GM12878 (cell line): ENCODE results near the gene ARHGAP19. TPM values are rescaled to one million over a fixed set of nuclear protein-coding genes. Genes with fewer than 3 reads are reported as not detected.
A peak's percentile ranks its signal among the peaks of the same experiment; 100 is the strongest.

Experiments used
- ATAC-seq: fragments of 200-7000 bp; cut with Tn5 transposase; 3 replicates; pipeline ENCODE4 v1.9.1; 2020; ENCODE audit warnings: mild to moderate bottlenecking, moderate library complexity
- BruUV-seq: library from RNA; stranded (reverse); fragments of 400-500 nt; replicated peaks from 2 replicates; lab custom pipeline; 2021; lab: Mats Ljungman, UMichigan
- CTCF ChIA-PET: fragments of 300-600 bp; sonication (Branson Sonifier 250); formaldehyde crosslinking; extraction: SDS; loops from one replicate; lab custom pipeline; 2021; ENCODE audit warnings: inconsistent platforms; lab: Yijun Ruan, JAX
- POLR2A ChIA-PET: fragments of 350-600 bp; formaldehyde crosslinking; extraction: SDS; loops from one replicate; lab custom pipeline; 2021; ENCODE audit warnings: inconsistent platforms; lab: Charles Lee
- RAD21 ChIA-PET: fragments of 300-600 bp; sonication (Branson Sonifier 250); formaldehyde crosslinking; loops from one replicate; lab custom pipeline; 2023; ENCODE audit warnings: antibody characterized with exemption; ENCODE audit not compliant: unreplicated experiment; lab: Charles Lee
- SMC1A ChIA-PET: fragments of 300-600 bp; sonication (Branson Sonifier 250); formaldehyde crosslinking; loops from one replicate; lab custom pipeline; 2023; ENCODE audit not compliant: unreplicated experiment, uncharacterized antibody; lab: Charles Lee
- DNase-seq: peaks from one replicate; pipeline ENCODE4 v3.0.0-alpha.2; 2011; ENCODE audit warnings: low read depth, low spot score
- FAIRE-seq: peaks from 3 replicates; lab custom pipeline; 2011; peaks lifted over from hg19 to GRCh38; lab: Jason Lieb, UNC
- H2AFZ ChIP-seq: 2 replicates; pipeline ENCODE4 v1.6.0; 2011; ENCODE audit warnings: low read depth, low read length, control low read depth; ENCODE audit not compliant: control insufficient read depth
- H3K27ac ChIP-seq: 2 replicates; pipeline ENCODE4 v1.5.1; 2011; ENCODE audit warnings: control low read depth; ENCODE audit not compliant: control insufficient read depth, insufficient read depth
- H3K27me3 ChIP-seq, 2 experiments: replicated peaks in 1 of 2; 2 replicates each; pipeline versions ENCODE4 v1.6.0 to v1.6.1; 2011; ENCODE audit warnings: low read length in 1 of 2; ENCODE audit not compliant: control insufficient read depth in 2 of 2, insufficient read depth in 2 of 2
- H3K36me3 ChIP-seq, 2 experiments: 2 replicates each; pipeline ENCODE4 v1.5.1; 2011; ENCODE audit warnings: low read length in 1 of 2; ENCODE audit not compliant: control insufficient read depth in 2 of 2, insufficient read depth in 2 of 2
- H3K4me1 ChIP-seq: 2 replicates; pipeline ENCODE4 v1.6.1; 2011; ENCODE audit warnings: mild to moderate bottlenecking, low read length, moderate library complexity, mixed read lengths; ENCODE audit not compliant: control insufficient read depth, insufficient read depth
- H3K4me2 ChIP-seq: 2 replicates; pipeline ENCODE4 v1.6.0; 2011; ENCODE audit warnings: control low read depth; ENCODE audit not compliant: control insufficient read depth, insufficient read depth
- H3K4me3 ChIP-seq: fragments of 200-600 bp; sonication (generic); 2 replicates; pipeline ENCODE4 v1.5.1; 2016
- H3K79me2 ChIP-seq: 2 replicates; pipeline ENCODE4 v1.6.0; 2011; ENCODE audit warnings: low read length; ENCODE audit not compliant: control insufficient read depth, insufficient read depth
- H3K9ac ChIP-seq: 2 replicates; pipeline ENCODE4 v1.8.0; 2011; ENCODE audit warnings: low read length, control low read depth, mixed read lengths; ENCODE audit not compliant: control insufficient read depth, insufficient read depth
- H3K9me3 ChIP-seq: replicated peaks from 3 replicates; pipeline ENCODE4 v1.5.1; 2011; ENCODE audit warnings: mild to moderate bottlenecking, low read length; ENCODE audit not compliant: control insufficient read depth, insufficient read depth
- H4K20me1 ChIP-seq: 2 replicates; pipeline ENCODE4 v1.6.0; 2011; ENCODE audit not compliant: control insufficient read depth, insufficient read depth
- BRCA1 ChIP-seq: IDR thresholded peaks from 2 replicates; pipeline ENCODE4 v1.6.1; 2011; ENCODE audit warnings: low read depth, low read length, improper control_type of control experiment
- GABPA ChIP-seq: IDR thresholded peaks from 2 replicates; pipeline ENCODE4 v1.6.1; 2014; ENCODE audit warnings: antibody characterized with exemption, low read depth, mild to moderate bottlenecking, inconsistent platforms
- MEF2A ChIP-seq: IDR thresholded peaks from 2 replicates; pipeline ENCODE4 v1.6.1; 2011; ENCODE audit warnings: low read depth, mild to moderate bottlenecking, low read length, moderate library complexity; ENCODE audit not compliant: insufficient read depth
- NKRF ChIP-seq: fragments of 450-650 bp; conservative IDR thresholded peaks from 2 replicates; pipeline ENCODE4 v1.6.1; 2017; ENCODE audit warnings: mild to moderate bottlenecking, moderate library complexity
- PAX5 ChIP-seq: IDR thresholded peaks from 2 replicates; pipeline ENCODE4 v1.6.1; 2011; ENCODE audit warnings: low read depth, low read length, borderline replicate concordance
- POLR2AphosphoS2 ChIP-seq: IDR thresholded peaks from 2 replicates; pipeline ENCODE4 v1.6.1; 2011; ENCODE audit warnings: low read depth, mild to moderate bottlenecking, low read length, improper control_type of control experiment, moderate library complexity
- RAD21 ChIP-seq: IDR thresholded peaks from 2 replicates; pipeline ENCODE4 v1.6.1; 2011; ENCODE audit warnings: mild to moderate bottlenecking, low read depth, low read length, moderate library complexity; ENCODE audit not compliant: insufficient read depth
- WGBS: methylation state at CpG from one replicate; pipeline ENCODE4 v1.1.6; 2016; ENCODE audit warnings: low lambda C conversion rate; ENCODE audit not compliant: insufficient replicate concordance, insufficient coverage; ENCODE audit errors: missing lambda C conversion rate; 5-methylcytosine and 5-hydroxymethylcytosine counted together
- in situ Hi-C: fragments of 300-500 bp; cut with MboI; formaldehyde crosslinking; loops from 9 replicates; pipeline ENCODE4 v1.14.3; 2018; ENCODE audit warnings: mixed read lengths
- intact Hi-C: fragments of 100-400 bp; cut with micrococcal nuclease; formaldehyde crosslinking; loops from one replicate; pipeline ENCODE4 v1.14.2; 2022; ENCODE audit not compliant: unreplicated experiment
- polyA plus RNA-seq, 11 experiments: library from polyadenylated mRNA; depleted of rRNA in 4 of 11; unstranded in 6 of 11; stranded (reverse) in 5 of 11; fragments of >200 nt; fragmentation: Nextera tagmentation in 4 of 11; fragmentation: Illumina TruSeq in 1 of 11; extraction: Ambion mirVana in 4 of 11; extraction: Trizol in 1 of 11; gene quantifications; 1 replicate in 1 of 11; 2 replicates in 10 of 11; pipeline versions ENCODE4 v1.2.1 to v1.2.3, GENCODE V29; 2011 to 2016; ENCODE audit warnings: inconsistent platforms in 2 of 11, missing spikeins in 2 of 11, low read depth in 1 of 11
- total RNA-seq, 4 experiments: library from RNA; depleted of rRNA in 3 of 4; stranded (reverse); fragments of >200 nt in 3 of 4; fragmentation: Illumina TruSeq in 1 of 4; extraction: Trizol in 1 of 4; gene quantifications; 2 replicates each; pipeline versions ENCODE4 v1.2.1 to v1.2.3, GENCODE V29; 2013 to 2021

The ARHGAP19 gene
- total and polyA plus RNA-seq, 10 of the 15 experiments (the other 5 are each of a cell fraction or from before 2014, with no cell fraction given), result 13.3 to 40.7 (median 22.6) TPM

- H4K20me1 ChIP-seq, result no peaks in the 10 kb centered on the region
- no peak overlapping the region; the same call in 1 of the 2 replicates for H2AFZ ChIP-seq
- H3K9me3 ChIP-seq, result no peaks in the 10 kb centered on the region
- peak overlapping the region; percentile 95 for H3K4me2 ChIP-seq
- no peak overlapping the region for H3K9ac ChIP-seq
- H3K36me3 ChIP-seq, result no peaks in the 10 kb centered on the region
- TF ChIP-seq POLR2AphosphoS2, result no peak
- TF ChIP-seq GABPA, result no peak
- TF ChIP-seq PAX5, result 0 out of 2 replicates have a peak, but pooled peaks have one; percentile 40
- ATAC-seq (no peak), DNase-seq (no peak), FAIRE-seq (no peak)
- peak overlapping the region; percentile 79 for H3K4me3 ChIP-seq
- no TSS peak for BruUV-seq
- peaks cover 10% of the 10 kb centered on the region; the same call in 1 of the 2 replicates for H3K4me1 ChIP-seq
- H3K27ac ChIP-seq, result no peak overlapping the region
- H3K79me2 ChIP-seq, result no peaks in the 10 kb centered on the region
- H3K27me3 ChIP-seq, result no peaks in the 10 kb centered on the region; a peak in 1 of 4 replicates
- intact Hi-C loops, result loop anchor here (1.0 to 5.0 kb wide), 2 partner anchors 58 to 122 kb away; no protein-coding TSS in a partner anchor
- POLR2A ChIA-PET, result no interaction called here
- in situ Hi-C loops, result no loop called here
- 24% methylated on average over 11 of the region's 11 CpGs for WGBS
- RAD21 ChIA-PET, result interaction anchor here (1.1 to 3.4 kb wide), 3 partner anchors 15 to 123 kb away, joined by 3 to 23 read pairs (median 5); no protein-coding TSS in a partner anchor
- CTCF ChIA-PET, result interaction anchor here (0.7 to 22.9 kb wide), 19 partner anchors 8 to 158 kb away, joined by 3 to 651 read pairs (median 7); no protein-coding TSS in a partner anchor
- SMC1A ChIA-PET, result interaction anchor here (0.7 to 4.2 kb wide), 7 partner anchors 8 to 406 kb away, joined by 3 to 21 read pairs (median 3); no protein-coding TSS in a partner anchor
Measured at GRCh38 chr10:97195706-97196222, 96.7 kb downstream of the ARHGAP19 start.

GRCh38 chr10:97192952-97193435 is 99.4 kb downstream of the ARHGAP19 start:
- TF ChIP-seq MEF2A (no peak), BRCA1 (no peak), NKRF (no peak), RAD21 (no peak)
- CTCF ChIA-PET, result interaction anchor here (0.6 to 22.9 kb wide), 8 partner anchors 8 to 156 kb away, joined by 3 to 651 read pairs (median 4); no protein-coding TSS in a partner anchor
- POLR2A ChIA-PET, result interaction anchor here (0.6 kb wide), 1 partner anchor 231 kb away, joined by 3 read pairs; no protein-coding TSS in a partner anchor
- RAD21 ChIA-PET, result interaction anchor here (1.8 kb wide), 1 partner anchor 120 kb away, joined by 5 read pairs; no protein-coding TSS in a partner anchor
- 65% methylated on average over 5 of the region's 5 CpGs for WGBS
- intact Hi-C loops, result no loop called here
- Histone ChIP-seq H3K4me1 (0 out of 2 replicates have a peak, but pooled peaks cover 3% of the 10 kb centered on the region), H3K27ac (no peak overlapping the region), H3K27me3 (no peaks in the 10 kb centered on the region; a peak in 1 of 4 replicates), H3K36me3 (no peaks in the 10 kb centered on the region), H3K9ac (no peak overlapping the region), H2AFZ (no peak overlapping the region), H3K4me2 (no peak overlapping the region), H3K4me3 (no peak overlapping the region), H3K9me3 (no peaks in the 10 kb centered on the region), H4K20me1 (no peaks in the 10 kb centered on the region), H3K79me2 (no peaks in the 10 kb centered on the region)
- in situ Hi-C loops, result no loop called here
- no peak for DNase-seq
- ATAC-seq, result no peak
- SMC1A ChIA-PET, result interaction anchor here (1.0 to 1.1 kb wide), 2 partner anchors 76 to 120 kb away, joined by 3 read pairs; no protein-coding TSS in a partner anchor
- FAIRE-seq, result no peak
- BruUV-seq, result no TSS peak
